GM18508 (cell line): ENCODE measurements around the gene OSGIN1.
"Not testable (repeated sequence)": the region's sequence is repeated elsewhere in the genome, so short reads cannot be mapped to it uniquely, and the experiment has no call there.

Source experiments
- ATAC-seq: cut with Tn5 transposase; IDR thresholded peaks from one replicate; pipeline ENCODE4 v1.9.1; 2021; ENCODE audit warnings: moderate number of reproducible peaks; ENCODE audit not compliant: insufficient read depth, unreplicated experiment

The OSGIN1 gene

DNA sequence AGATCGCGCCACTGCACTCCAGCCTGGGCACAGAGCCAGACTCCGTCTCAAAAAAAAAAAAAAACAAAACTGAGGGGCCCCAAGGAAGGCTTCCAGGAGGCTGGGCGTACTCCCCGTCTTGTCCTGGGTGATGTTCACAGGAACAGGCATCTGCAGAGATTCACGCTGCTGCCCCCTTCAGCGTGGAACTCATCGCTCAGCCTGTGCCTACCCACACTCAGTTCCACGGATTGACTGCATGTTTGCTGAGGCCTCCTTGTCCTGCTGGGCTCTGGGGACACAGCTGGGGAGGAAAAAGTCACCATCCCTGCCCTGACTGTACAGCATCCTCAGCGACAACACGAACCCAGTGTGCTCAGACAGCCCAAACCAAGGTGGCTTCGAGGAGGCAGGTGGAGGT, 12.9 kb upstream of the OSGIN1 start:
- ATAC-seq: no peak

DNA sequence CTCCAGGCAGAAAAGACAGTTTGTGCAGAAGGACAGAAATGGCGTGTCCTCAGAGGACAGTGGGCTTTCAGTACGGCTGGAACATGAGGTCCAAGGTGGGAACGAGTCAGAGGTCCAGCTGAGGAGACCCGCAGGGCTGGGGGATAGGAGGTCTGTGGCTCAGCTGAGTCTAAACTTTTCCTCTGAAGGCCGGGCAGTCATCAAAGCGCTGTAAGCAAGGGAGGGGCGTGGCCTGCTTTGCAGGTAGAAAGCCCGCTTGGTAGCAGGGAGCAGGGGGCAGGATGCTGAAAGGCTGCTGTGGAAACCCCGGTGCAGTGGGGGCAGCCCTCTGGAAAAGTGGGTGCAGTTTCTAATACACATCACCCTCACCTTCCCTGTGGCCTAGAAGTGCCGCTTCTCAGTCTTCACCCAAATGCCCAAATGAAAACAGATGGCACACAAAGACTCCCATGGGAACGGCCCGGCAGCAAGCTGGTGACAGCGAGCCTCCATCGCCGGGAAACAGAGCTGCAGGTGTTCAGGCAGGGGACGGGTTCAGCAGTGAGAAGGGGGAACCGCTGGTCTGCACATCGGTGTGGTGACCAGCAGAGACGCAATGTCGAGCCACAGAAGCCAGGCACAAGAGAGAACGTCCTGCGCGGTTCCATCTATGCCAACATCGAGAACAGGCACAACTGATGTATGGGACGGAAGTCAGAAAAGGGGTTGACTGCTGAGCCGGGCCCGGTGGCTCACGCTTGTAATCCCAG, 12.2 kb upstream of the OSGIN1 start:
- no peak for ATAC-seq

DNA sequence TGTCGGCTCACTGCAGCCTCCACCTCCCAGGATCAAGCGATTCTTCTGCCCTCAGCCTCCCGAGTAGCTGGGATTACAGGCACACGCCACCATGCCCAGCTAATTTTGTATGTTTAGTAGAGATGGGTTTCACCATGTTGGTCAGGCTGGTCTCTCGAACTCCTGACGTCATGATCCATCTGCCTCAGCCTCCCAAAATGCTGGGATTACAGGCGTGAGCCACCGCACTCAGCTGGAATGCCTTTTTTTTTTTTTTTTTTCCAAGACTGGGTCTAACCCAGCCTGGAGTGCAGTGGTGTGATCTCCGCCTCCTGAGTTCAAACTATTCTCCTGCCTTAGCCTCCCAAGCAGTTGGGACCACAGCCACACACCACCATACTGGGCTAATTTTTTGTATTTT, 11.5 kb upstream of the OSGIN1 start:
- ATAC-seq: not testable (repeated sequence)

DNA sequence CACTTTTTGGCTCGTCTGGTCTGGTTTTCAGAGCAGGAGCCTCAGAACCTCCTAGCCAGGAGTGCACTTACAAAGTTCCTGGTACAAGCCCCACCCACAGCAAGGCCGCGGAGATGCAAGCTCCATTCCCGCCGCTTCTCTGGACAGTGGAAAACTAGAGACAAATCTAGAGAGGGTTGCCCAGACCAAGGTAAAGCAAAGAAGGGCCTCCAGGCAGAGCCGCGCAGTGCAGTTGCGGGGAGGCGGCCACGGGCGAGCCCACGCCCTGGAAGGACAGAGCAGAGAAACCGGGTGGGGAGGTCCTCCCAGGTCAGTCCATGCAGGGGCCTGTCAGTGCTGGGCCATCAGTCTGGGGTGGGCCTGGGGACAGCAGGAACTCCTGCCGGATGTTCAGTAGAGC, 11.0 kb upstream of the OSGIN1 start:
- ATAC-seq: no peak

DNA sequence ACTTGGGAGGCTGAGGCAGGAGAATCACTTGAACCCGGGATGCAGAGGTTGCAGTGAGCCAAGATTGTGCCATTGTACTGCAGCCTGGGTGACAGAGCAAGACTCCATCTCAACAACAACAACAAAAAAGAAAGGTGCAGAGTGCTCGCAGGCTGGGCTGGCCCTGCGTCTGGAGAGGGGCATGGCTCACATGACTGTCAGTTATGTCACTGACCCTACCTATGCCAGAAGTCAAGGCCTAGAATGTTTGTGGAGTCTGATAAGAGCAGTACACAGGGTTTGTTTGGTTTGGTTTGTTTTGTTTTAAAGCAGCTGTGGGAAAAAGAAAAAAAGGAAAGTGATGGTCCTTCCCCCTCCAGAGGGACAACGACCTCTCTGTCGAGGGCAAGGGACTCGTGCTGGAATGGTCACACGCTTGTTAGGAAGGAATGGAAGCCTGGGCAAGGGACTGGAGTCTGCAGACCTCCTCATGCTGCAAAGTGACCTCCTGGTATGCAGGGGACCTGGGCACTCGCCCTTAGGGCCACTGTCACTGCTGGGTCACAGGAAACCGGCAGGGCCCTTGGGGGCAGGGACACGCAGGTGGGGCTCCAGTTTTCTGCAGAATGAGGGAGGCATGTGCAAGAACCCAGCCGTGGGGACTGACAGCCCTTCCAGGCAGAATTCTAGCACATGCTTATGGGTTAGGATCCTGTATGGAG, 10.1 kb upstream of the OSGIN1 start:
- no peak for ATAC-seq

DNA sequence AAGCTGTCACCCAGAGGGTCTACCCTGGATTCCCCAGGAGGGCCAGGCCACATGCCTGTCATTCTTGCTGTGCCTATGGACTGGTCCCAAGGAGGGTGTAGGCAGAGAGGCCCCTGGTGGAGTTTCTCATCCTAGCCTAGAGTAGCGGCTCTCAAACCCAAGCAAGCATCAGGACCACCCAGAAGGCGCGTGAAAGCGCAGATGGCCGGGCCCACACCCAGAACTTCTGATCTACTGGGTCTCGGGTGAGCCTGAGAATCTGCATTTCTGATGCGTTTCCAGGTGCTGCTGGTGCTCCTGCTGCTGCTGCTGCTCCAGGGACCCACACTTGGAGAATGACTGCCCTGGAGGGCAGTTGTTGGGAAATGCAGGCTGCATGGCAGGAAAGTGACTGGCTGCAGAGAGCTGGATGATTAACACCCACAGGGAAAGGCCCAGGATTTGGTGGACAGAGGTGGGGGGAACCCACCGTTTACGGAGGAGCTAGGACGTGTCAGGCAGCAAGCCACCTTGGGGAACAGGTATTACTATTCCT, 9.5 kb upstream of the OSGIN1 start:
- no peak for ATAC-seq

DNA sequence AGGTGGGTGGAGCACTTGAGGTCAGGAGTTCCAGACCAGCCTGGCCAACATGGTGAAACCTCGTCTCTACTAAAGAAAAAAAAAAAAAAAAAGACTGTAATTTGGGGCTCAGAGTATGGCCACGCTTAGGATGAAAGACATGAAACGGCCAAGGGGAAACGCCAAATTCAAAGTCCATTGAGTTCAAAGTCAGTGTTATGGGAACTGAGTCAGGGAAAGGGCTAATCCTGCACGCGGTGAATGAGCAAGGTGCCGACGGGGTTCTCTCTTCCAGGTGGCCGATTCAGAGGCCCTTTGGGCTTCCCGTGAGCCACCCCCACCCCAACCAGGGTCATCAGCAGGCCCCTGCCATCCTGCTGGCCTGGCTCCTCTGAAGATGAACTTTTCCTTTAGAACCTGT, 7.5 kb upstream of the OSGIN1 start:
- ATAC-seq: no peak

DNA sequence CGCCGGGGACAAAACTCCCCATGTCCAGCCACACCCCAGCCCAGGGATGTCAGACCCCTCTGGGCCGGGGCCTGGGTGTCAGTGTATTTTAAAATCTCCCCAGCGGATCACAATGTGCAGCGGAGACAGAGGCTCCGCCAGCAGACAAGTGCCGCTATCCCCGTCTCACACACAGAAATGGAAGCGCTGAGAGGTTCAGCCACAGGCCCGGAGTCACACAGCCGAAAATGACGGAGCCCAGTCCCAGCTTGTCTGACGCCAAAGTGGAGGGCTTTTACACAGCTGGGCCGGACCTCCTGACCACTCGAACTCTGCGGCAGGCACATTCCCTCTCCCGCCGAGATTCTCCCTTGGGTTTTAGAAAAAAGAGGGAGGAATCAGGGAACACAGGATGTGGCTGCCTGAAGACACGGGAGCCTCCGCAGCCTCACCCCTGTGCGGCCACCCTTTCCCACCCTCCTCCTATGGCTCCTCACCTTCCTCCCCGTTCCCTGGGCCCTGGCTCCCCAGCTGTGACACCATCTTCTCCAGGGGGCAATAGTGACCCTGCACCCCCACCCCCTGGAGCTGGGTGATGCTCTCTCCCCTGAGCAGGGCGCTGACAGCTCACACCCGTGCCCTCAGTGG, 6.8 kb upstream of the OSGIN1 start:
- no peak for ATAC-seq

DNA sequence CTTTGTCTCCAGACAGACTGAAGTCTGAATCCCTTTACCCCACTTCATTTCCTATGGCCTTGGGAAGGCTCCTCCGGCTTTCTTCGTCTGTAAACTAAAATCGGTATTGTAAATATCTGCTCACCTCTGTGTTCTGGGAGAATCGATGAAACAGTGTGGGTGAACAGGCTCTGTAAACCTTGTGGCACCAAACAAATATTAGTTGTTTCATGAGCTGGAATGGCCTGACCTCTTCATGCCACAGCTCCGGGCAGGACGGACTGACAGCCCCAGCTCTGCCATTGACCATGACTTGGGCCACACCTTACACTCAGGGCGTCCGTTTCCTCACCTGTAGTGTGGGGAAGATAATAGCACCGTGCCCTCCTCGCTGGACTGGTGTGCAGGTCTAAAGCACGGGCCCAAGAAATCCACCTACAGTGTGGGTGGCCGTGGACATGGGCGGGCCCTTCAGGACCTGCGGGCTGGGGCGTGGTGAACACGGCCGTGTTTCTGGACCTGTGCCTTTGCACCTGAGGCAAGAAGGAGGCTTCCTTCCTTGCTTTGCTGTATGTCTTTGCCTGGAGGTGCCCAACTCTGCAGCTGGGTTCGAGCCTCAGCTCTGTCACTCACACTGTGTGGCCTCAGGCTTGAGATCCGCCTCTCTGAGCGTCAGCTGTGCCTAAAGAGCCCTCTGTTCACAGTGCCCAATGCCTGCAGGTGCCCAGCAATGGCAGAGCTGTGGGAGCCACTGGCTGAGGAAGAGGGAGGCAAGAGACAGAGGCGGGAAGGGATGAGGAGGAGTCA, 6.1 kb upstream of the OSGIN1 start:
- no peak for ATAC-seq

DNA sequence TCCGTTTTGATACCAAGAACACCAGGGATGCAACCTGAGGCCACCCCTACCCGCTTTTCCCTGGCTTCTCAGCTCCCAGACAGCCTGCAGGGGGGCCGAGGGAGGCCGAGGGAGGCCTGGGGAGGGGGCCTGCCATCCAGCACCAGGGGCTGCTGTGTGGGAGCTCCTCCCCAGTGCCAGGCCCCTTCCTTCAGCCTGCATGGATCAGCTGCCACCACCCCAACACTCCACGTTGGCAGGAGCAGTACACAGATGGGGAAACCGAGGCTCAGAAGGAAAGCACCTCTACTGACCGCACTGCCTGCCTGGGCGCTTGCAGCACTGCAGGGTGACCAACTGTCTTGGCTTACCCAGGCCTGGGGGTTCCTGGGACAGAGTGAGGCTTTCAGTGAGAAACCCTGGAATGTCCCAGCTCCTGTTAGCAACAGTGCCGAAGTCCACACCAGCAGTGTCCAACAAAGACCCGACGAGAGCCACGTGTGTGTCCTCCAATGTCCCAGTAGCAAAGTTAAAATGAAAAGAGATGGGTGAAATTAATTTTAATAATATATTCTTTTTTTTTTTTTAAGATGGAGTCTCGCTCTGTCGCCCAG, 5.3 kb upstream of the OSGIN1 start:
- no peak for ATAC-seq

DNA sequence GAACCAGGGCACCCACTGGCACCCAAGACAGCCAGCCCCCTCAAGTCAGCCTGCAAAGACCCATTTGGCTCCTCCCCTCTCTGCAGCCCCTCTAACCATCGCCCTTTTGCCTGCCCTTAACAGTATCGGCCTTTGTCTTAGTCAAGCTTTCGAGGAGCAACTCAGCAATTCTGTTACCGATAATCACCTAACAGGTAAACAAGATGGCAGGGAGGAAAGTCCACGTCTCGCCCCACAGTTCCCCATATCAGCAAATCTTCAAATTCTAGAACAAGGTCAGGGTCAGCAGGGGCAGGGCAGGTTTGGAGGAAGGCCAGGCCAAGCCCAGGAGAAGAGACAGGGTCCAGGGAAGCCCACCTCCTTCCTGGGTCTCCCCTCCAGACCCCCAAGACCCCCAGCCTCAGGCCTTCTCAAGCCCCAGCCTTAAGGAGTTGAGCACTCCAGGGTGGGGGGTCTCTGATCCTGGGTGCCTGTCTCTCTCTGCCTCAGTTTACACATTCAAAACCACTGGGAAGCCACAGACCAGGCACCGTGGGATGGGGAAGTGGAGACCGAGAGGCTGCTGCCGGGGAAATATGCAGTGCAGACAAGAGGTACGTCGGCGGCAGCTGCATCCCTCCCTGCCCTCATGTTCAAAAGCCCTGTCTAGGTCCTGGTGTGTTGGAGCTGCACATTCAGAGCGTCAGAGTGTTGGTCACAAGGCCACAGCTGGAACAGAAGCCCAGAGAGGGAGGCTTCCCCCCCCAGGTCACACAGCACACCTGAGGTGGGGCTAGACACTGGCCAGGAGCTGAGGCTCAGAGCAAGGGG, 3.9 kb upstream of the OSGIN1 start:
- ATAC-seq: no peak

DNA sequence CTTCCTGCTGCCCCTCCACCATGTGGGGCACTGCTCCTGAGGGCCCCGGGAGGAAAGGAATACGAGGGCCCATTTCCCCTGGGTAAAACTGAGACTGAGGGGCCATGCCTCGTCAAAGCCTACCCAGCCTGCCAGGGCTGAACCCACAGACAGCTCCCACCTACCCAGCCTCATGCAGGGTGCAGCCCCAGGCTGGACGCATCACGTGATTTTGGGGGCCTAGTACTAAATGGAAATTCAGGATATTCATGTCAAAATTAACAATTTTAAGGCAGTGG, 3.4 kb upstream of the OSGIN1 start:
- no peak for ATAC-seq

DNA sequence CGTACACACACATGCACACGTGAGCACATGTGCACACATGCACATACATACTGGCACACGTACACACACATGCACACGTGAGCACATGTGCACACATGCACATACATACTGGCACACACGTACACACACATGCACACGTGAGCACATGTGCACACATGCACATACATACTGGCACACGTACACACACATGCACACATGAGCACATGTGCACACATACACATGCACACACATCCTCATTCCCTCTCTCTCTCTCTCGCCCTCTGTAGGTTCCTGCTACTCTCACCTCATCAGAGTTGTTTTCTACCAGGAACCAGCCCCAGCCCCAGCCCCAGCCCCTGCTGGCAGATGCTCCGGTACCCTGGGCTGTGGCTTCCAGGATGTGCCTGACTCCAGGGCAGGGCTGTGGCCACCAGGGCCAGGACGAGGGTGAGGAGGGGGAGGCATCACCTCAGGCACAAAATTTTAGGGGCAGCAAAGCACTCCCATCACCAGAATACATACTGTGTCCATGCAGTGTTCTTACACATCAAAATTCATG, 2.1 kb upstream of the OSGIN1 start:
- not testable (repeated sequence) for ATAC-seq

DNA sequence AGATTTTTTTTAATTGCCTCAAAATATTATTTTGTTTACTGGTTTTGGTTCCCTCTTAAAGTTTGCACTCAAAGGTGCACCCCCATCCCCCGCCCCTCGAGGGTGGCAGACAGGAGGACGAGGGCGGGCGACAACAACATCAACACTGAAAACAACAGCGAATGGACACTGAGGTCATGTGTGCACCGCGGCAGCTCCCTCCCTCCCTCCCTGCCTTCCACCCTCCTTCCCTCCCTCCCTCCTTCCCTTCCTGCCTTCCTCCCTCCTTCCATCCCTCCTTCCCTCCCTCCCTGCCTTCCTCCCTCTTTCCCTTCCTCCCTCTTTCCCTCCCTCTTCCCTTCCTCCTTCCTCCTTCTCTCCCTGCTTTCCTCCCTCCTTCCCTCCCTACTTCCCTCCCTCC, 1.5 kb upstream of the OSGIN1 start:
- ATAC-seq: no peak

DNA sequence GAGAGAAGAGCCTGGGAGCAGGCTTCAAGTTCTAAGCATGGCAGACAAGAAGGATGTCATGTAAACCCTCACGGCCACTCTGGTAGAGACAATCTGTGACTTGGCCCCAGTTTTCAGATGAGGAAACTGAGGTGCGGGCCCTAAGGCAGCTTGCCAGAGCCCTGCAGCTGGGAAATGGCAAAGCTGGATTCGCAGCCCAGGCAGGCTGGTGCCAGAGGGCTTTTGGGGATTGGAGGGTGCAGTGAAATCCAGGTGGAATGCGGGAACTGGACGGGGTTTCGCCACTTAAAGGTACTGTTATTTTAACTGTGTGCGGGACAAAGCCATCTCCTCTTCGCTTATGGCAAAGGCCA, 477 bp upstream of the OSGIN1 start:
- no peak for ATAC-seq

DNA sequence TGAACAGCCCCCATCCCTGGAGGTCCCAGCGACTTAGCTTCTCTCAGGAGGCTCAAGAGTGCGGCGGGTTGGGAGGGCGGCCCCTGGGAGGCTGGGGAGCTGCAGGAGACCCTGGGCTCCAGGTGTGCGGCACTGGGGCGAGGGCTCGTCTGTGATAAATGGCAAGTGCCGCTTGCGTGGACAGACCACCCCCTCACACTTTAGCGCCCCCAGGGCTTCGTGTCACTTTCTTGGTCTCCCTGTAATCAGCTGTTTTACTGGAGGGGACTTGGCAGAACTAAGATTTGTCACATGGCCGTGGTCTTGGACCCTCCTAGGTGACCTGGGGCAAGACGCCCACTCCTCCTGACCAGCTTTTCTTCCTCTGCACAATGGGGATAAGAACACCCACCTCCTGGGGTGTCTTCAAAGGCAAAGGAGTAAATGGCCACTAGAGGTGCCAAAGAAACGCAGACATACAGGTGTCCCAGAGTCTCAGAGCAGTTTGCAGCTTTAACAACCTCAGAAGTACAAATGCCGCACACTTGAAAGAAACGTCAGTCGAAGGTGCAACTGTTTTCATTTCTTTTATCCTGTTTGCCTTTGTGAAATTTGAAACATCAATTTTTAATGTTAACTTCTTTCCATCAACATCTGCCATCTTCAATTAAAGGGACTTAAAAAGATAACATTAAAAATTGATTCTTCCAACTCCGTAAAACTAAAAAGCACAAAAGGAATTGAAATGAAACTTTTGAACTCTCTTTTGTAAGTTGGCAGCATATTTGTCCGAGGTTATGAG, 946 bp downstream of the OSGIN1 start:
- no peak for ATAC-seq

DNA sequence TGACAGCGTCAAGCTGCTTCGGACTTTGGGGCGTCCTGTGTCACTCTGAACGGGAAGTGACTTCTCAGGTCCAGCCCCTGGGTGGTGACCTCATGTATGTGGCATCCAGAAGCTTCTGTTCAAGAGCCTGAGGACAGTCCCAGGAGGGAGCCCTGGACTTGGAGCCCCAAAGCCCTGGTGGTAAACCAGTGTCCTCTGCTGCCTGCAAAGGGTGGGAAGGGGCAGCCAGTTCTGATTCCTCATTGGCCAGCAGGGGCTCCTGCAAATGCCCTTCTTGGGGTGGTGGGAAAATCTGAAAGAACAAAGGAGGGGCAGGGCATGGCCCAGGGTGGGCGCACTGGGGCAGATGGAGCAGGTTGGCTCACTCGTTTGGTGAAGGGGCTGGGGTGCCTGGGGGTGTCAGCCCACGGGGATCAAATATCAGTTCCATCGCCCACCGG, 1.6 kb downstream of the OSGIN1 start:
- no peak for ATAC-seq

DNA sequence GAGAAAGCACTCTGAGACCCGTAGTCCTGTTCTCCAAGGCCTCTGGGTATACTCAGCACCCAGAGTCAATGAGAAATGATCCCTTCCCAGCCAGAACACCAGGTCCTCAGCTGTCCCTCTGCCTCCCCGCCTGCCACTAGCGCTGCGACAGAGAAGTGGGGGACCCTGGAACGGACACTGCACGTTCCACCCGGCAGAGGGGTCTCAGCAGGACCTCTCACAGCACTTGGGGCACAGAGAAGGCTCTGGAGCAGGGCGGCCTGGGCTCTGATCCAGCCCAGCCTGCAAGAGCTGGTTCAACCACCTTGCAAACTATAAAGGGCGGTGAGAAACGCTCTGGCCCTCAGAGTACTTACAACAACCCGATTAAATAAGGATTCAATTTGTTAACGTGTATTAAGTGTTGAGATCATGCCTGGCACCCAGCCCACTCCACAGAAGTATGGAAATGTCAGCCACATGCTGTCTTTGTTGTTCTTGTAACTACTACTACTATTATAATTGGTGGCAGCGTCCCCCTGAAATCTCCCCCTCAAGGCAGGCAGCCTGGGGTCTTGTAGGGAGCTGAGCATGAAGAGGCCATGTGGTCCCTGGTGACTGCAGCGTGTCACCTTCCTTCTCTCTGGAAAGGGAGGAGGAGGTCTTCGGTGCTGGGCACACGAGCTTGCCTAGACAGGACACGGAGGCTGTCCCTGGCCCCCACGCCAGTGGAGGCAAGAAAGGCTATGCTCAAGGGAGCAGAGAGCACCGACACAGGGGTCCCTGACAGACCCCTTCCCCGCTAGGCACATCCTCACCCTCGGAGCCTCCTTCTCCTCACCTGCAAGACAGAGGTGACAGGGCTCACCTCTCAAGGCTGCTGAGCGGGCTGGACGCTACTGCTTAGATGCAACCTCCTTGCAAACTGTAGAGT, 2.4 kb downstream of the OSGIN1 start:
- no peak for ATAC-seq
